OCI-M2 (cell line): ENCODE results near the gene RPAIN.

Source experiments
- DNase-seq: peaks from one replicate; lab custom pipeline; 2025; ENCODE audit not compliant: unreplicated experiment; lab: John Stamatoyannopoulos, UW

RPAIN gene

GRCh38 chr17:5419959-5420653 is at the start of gene RPAIN:
RPAIN (plus strand) TSS chr17:5420182; CDS start chr17:5420211, 29 bp downstream.
- no peak for DNase-seq

GRCh38 chr17:5370411-5370810 is 49.6 kb upstream of the RPAIN start:
- no peak for DNase-seq

- DNase-seq: no peak
Measured at GRCh38 chr17:5373112-5373511, 46.9 kb upstream of the RPAIN start.

- no peak for DNase-seq
Measured at GRCh38 chr17:5378566-5379207, 41.3 kb upstream of the RPAIN start.

GRCh38 chr17:5379351-5380107 is 40.5 kb upstream of the RPAIN start:
- no peak for DNase-seq

- DNase-seq: no peak
Measured at GRCh38 chr17:5380491-5381135, 39.4 kb upstream of the RPAIN start.

- DNase-seq: no peak
Measured at GRCh38 chr17:5381542-5381941, 38.4 kb upstream of the RPAIN start.

GRCh38 chr17:5391678-5392077 is 28.3 kb upstream of the RPAIN start:
- no peak for DNase-seq

- DNase-seq: no peak
Measured at GRCh38 chr17:5396612-5397011, 23.4 kb upstream of the RPAIN start.

- DNase-seq: no peak
Measured at GRCh38 chr17:5399767-5400166, 20.2 kb upstream of the RPAIN start.

- no peak for DNase-seq
Measured at GRCh38 chr17:5405400-5405799, 14.6 kb upstream of the RPAIN start.

- no peak for DNase-seq
Measured at GRCh38 chr17:5408186-5408585, 11.8 kb upstream of the RPAIN start.

GRCh38 chr17:5410594-5411272 is 9.2 kb upstream of the RPAIN start:
- DNase-seq: no peak

GRCh38 chr17:5413682-5414081 is 6.3 kb upstream of the RPAIN start:
- DNase-seq: no peak

- DNase-seq: no peak
Measured at GRCh38 chr17:5416901-5417300, 3.1 kb upstream of the RPAIN start.

GRCh38 chr17:5418858-5419355 is 1.1 kb upstream of the RPAIN start:
- no peak for DNase-seq

GRCh38 chr17:5419356-5419958 is 525 bp upstream of the RPAIN start, which contains the start of gene NUP88:
NUP88 (minus strand) TSS chr17:5419662; CDS start chr17:5419650, 12 bp downstream.
- DNase-seq: peak; percentile 75

GRCh38 chr17:5422505-5422904 is 2.5 kb downstream of the RPAIN start:
- DNase-seq: no peak

- DNase-seq: no peak
Measured at GRCh38 chr17:5424909-5425308, 4.9 kb downstream of the RPAIN start.

- no peak for DNase-seq
Measured at GRCh38 chr17:5425826-5426225, 5.8 kb downstream of the RPAIN start.
